AG09309 (cell line): ENCODE results near the gene EXOSC5.

Source experiments
- DNase-seq: peaks from one replicate; pipeline ENCODE4 v3.0.0-alpha.2; 2010; ENCODE audit warnings: low read depth
- H3K4me3 ChIP-seq: 2 replicates; pipeline ENCODE4 v1.5.1; 2011; ENCODE audit warnings: mild to moderate bottlenecking, low read depth, low read length, moderate library complexity; ENCODE audit not compliant: control insufficient read depth
- CTCF ChIP-seq: IDR thresholded peaks from 2 replicates; pipeline ENCODE4 v1.5.1; 2011; ENCODE audit warnings: mild to moderate bottlenecking, low read depth, low read length, inconsistent platforms; ENCODE audit not compliant: insufficient read depth, control insufficient read depth; ENCODE audit errors: missing control alignments

EXOSC5 gene

GRCh38 chr19:41426116-41426841 is 29.1 kb upstream of the EXOSC5 start:
- no peak for DNase-seq
- H3K4me3 ChIP-seq = peak overlapping the region; percentile 52
- TF ChIP-seq CTCF = no peak

DNA sequence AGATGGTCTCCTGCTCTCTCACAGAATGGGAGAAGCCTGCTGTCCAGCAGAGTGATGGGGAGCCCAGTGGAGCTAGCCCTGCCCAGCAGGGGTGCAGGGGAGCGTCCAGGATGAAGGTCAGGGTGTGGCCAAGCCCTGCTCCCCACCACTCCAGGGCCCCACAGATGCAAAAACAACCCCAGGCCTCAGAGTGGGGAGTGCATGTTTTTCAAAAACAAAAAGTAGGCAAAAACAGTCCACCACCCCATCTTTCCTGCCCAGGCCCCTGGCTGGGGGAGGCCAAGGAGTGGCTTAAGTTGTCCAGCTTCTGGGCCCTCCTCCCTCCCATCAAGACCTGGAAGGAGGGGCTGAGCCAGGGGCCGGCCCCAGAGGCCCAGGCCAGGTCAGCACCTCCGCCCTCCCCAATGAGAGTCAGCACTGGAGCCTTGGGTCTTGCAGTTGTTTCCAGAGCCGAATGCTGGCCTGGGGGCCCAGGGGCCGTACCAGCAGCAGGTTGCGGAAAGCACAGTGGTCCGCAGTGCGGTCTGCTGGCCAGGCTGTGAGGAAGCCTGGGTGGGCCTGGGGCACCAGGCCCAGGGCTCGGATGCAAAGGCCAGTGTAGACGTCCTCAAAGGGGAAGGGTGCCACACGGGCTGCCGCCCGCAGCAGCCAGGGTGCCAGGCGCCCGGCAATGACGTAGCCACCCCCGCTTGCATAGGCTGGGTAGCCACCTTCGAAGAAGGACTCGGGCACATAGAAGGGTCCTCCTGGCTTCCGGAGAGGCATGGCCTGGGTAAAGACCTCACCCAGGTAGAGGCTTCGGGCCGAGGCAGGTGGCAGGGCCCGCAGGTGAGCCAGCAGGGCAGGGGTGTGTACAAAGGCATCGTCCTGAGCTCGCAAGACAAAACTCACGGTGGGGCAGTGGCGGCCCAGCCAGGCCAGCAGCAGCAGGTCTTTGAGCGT is 28.3 kb upstream of the EXOSC5 start:
- no peak for DNase-seq
- H3K4me3 ChIP-seq = no peak overlapping the region
- TF ChIP-seq CTCF = no peak

GRCh38 chr19:41424335-41425173 is 27.4 kb upstream of the EXOSC5 start:
- no peak for DNase-seq
- no peak for TF ChIP-seq CTCF
- no peak overlapping the region for H3K4me3 ChIP-seq

- no peak overlapping the region for H3K4me3 ChIP-seq
- no peak for TF ChIP-seq CTCF
- no peak for DNase-seq
Observed at GRCh38 chr19:41422955-41423354, 25.8 kb upstream of the EXOSC5 start.

DNA sequence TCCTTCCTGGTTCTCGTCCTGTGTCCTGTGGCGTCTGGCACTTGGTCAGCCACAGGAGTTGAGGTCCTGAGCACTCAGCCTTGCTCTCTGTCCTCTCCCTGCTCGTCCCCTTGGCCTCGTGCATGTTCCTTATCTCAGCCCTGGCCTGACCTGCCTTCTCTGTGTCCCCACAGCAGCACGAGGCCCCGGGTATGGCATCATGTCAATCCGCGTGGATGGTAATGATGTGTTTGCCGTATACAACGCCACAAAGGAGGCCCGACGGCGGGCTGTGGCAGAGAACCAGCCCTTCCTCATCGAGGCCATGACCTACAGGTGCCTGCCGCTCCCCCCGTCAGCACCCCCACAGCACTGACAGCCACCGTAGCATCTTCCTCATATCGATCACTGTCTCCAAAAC is 25.3 kb upstream of the EXOSC5 start:
- TF ChIP-seq CTCF = no peak

GRCh38 chr19:41421973-41422372 is 24.8 kb upstream of the EXOSC5 start:
- no peak overlapping the region for H3K4me3 ChIP-seq
- TF ChIP-seq CTCF = no peak
- no peak for DNase-seq

More for the DNA sequence above, 25.3 kb upstream of the EXOSC5 start:
- no peak overlapping the region for H3K4me3 ChIP-seq
- DNase-seq = no peak
